HepG2 (cell line): ENCODE results near the gene MORC4. TPM values are rescaled to one million over a fixed set of nuclear protein-coding genes. Genes with fewer than 3 reads are reported as not detected.

ENCODE experiments used
- ATAC-seq: fragments of 200-7000 bp; cut with Tn5 transposase; 3 replicates; pipeline ENCODE4 v1.9.1; 2020; ENCODE audit warnings: mild to moderate bottlenecking, moderate library complexity
- BruUV-seq: library from RNA; stranded (reverse); fragments of 400-500 nt; replicated peaks from 2 replicates; lab custom pipeline; 2021; lab: Mats Ljungman, UMichigan
- CTCF ChIA-PET: fragments of 300-600 bp; formaldehyde crosslinking; extraction: SDS; loops from one replicate; lab custom pipeline; 2021; ENCODE audit warnings: low total read pairs, inconsistent platforms, low intra/inter-chr PET ratio; lab: Yijun Ruan, JAX
- POLR2A ChIA-PET: fragments of 350-600 bp; sonication (Branson Sonifier 250); formaldehyde crosslinking; loops from one replicate; lab custom pipeline; 2020; ENCODE audit warnings: antibody characterized with exemption, inconsistent platforms; lab: Yijun Ruan, JAX
- DNase-seq: peaks from one replicate; pipeline ENCODE4 v3.0.0-alpha.2; 2015; ENCODE audit warnings: low spot score
- FAIRE-seq: peaks from 3 replicates; lab custom pipeline; 2011; peaks lifted over from hg19 to GRCh38; lab: Jason Lieb, UNC
- H2AFZ ChIP-seq: one replicate; pipeline ENCODE4 v1.6.1; 2011; ENCODE audit warnings: low read length, inconsistent platforms
- H3K27ac ChIP-seq: fragments of 300-600 bp; 3 replicates; pipeline ENCODE4 v1.8.0; 2011; ENCODE audit warnings: mixed run types, mild to moderate bottlenecking, mixed read lengths, low read length, inconsistent platforms; ENCODE audit not compliant: insufficient read depth; ENCODE audit errors: extremely low read length
- H3K27me3 ChIP-seq, 2 experiments: fragments of 200-600 bp in 1 of 2; 2 replicates in 1 of 2; 3 replicates in 1 of 2; pipeline versions ENCODE4 v1.6.0 to v1.8.0; 2011; ENCODE audit warnings: low read length in 2 of 2, mild to moderate bottlenecking in 2 of 2, moderate library complexity in 2 of 2, inconsistent platforms in 1 of 2; ENCODE audit not compliant: insufficient read depth in 2 of 2, control insufficient read depth in 1 of 2
- H3K36me3 ChIP-seq, 2 experiments: fragments of 200-600 bp in 1 of 2; replicated peaks in 1 of 2; 2 replicates in 1 of 2; 3 replicates in 1 of 2; pipeline versions ENCODE4 v1.5.1 to v1.8.0; 2011; ENCODE audit warnings: low read length in 2 of 2, inconsistent platforms in 1 of 2; ENCODE audit not compliant: insufficient read depth in 2 of 2, control insufficient read depth in 1 of 2
- H3K4me1 ChIP-seq: 2 replicates; pipeline ENCODE4 v1.5.1; 2012; ENCODE audit warnings: low read length, inconsistent platforms; ENCODE audit not compliant: insufficient read depth
- H3K4me2 ChIP-seq: 2 replicates; pipeline ENCODE4 v1.6.0; 2011; ENCODE audit warnings: low read depth, low read length, inconsistent platforms
- H3K4me3 ChIP-seq, 3 experiments: fragments of 200-600 bp in 1 of 3; sonication (generic), shearing (Covaris generic) in 1 of 3; replicated peaks in 1 of 3; 2 replicates each; pipeline ENCODE4 v1.5.1; 2011 to 2016; ENCODE audit warnings: low read length in 3 of 3, inconsistent platforms in 2 of 3, low read depth in 2 of 3, mild to moderate bottlenecking in 2 of 3, control low read depth in 1 of 3, mixed read lengths in 1 of 3; ENCODE audit not compliant: insufficient read depth in 1 of 3
- H3K79me2 ChIP-seq: one replicate; pipeline ENCODE4 v1.6.1; 2011; ENCODE audit warnings: low read length, inconsistent platforms; ENCODE audit not compliant: insufficient read depth
- H3K9ac ChIP-seq: 2 replicates; pipeline ENCODE4 v1.6.0; 2011; ENCODE audit warnings: mild to moderate bottlenecking, low read depth, low read length, inconsistent platforms; ENCODE audit not compliant: insufficient read depth
- H3K9me3 ChIP-seq: 2 replicates; pipeline ENCODE4 v1.5.1; 2012; ENCODE audit warnings: mild to moderate bottlenecking, low read length
- H4K20me1 ChIP-seq: 2 replicates; pipeline ENCODE4 v1.6.0; 2011; ENCODE audit warnings: inconsistent platforms, mild to moderate bottlenecking, low read length, moderate library complexity; ENCODE audit not compliant: insufficient read depth
- BRD4 ChIP-seq: sonication (generic); formaldehyde crosslinking; IDR thresholded peaks from 2 replicates; pipeline ENCODE4 v1.4.0; 2020; ENCODE audit warnings: missing genetic modification reagents
- FOSL1 ChIP-seq: sonication (generic); formaldehyde crosslinking; IDR thresholded peaks from 2 replicates; pipeline ENCODE4 v1.9.0; 2021; ENCODE audit warnings: missing genetic modification reagents, borderline replicate concordance
- FOXO1 ChIP-seq: sonication (generic); formaldehyde crosslinking; IDR thresholded peaks from 2 replicates; pipeline ENCODE4 v1.4.0; 2020; ENCODE audit warnings: missing genetic modification reagents
- HNRNPH1 ChIP-seq: fragments of 200-400 bp; formaldehyde crosslinking; optimal IDR thresholded peaks from 2 replicates; pipeline ENCODE3; 2017; ENCODE audit warnings: mild to moderate bottlenecking, low read depth, low read length
- MYNN ChIP-seq: sonication (generic); formaldehyde crosslinking; IDR thresholded peaks from 2 replicates; pipeline ENCODE4 v1.4.0; 2020; ENCODE audit warnings: mild to moderate bottlenecking, low read depth, missing genetic modification reagents
- ZNF264 ChIP-seq: sonication (generic); formaldehyde crosslinking; IDR thresholded peaks from 2 replicates; pipeline ENCODE4 v1.4.0; 2020; ENCODE audit warnings: missing genetic modification reagents
- ZNF451 ChIP-seq: sonication (generic); formaldehyde crosslinking; IDR thresholded peaks from 2 replicates; pipeline ENCODE4 v1.5.0; 2020; ENCODE audit warnings: mild to moderate bottlenecking, missing genetic modification reagents
- ZNF766 ChIP-seq: sonication (generic); formaldehyde crosslinking; IDR thresholded peaks from 2 replicates; pipeline ENCODE4 v1.5.0; 2020; ENCODE audit warnings: missing genetic modification reagents, borderline replicate concordance
- WGBS: methylation state at CpG from one replicate; pipeline ENCODE4 v1.1.6; 2017; ENCODE audit warnings: low lambda C conversion rate; 5-methylcytosine and 5-hydroxymethylcytosine counted together
- in situ Hi-C: cut with HindIII; loops from 2 replicates; pipeline ENCODE4 v1.10.0; 2017; ENCODE audit warnings: low pct_unique_long_range_greater_than_20kb; ENCODE audit not compliant: extremely low pct_ligation_motif_present
- intact Hi-C: fragments of 100-400 bp; cut with micrococcal nuclease; formaldehyde crosslinking; loops from one replicate; pipeline ENCODE4 v1.10.0; 2022; ENCODE audit not compliant: unreplicated experiment
- polyA plus RNA-seq, 8 experiments: library from polyadenylated mRNA; depleted of rRNA in 3 of 8; stranded (reverse) in 7 of 8; unstranded in 1 of 8; fragments of >200 nt; fragmentation: Illumina TruSeq in 4 of 8; extraction: Trizol in 4 of 8; gene quantifications; 2 replicates each; pipeline versions ENCODE4 v1.2.1 to v1.2.3, GENCODE V29; 2011 to 2016; ENCODE audit warnings: low read depth in 4 of 8, missing spikeins in 1 of 8, mixed read lengths in 1 of 8; ENCODE audit not compliant: insufficient read depth in 1 of 8
- total RNA-seq, 5 experiments: library from RNA; depleted of rRNA; stranded (reverse); fragments of >200 nt; fragmentation: Illumina TruSeq; extraction: Trizol; gene quantifications; 2 replicates each; pipeline ENCODE4 v1.2.3, GENCODE V29; 2016; ENCODE audit warnings: low read depth in 1 of 5
- TF ChIP-seq, protein P1 (sequence below): sonication (generic); formaldehyde crosslinking; IDR thresholded peaks from 2 replicates; pipeline ENCODE4 v1.5.0; 2020; ENCODE audit warnings: mild to moderate bottlenecking, low read depth, missing genetic modification reagents, borderline replicate concordance
- TF ChIP-seq, protein P2 (sequence below): IDR thresholded peaks from 2 replicates; pipeline ENCODE4 v1.6.1; 2016; ENCODE audit warnings: missing compliant biosample characterization, missing genetic modification reagents, borderline replicate concordance
- TF ChIP-seq, protein P3 (sequence below): sonication (generic); formaldehyde crosslinking; IDR thresholded peaks from 2 replicates; pipeline ENCODE4 v1.4.0; 2020; ENCODE audit warnings: missing genetic modification reagents, mild to moderate bottlenecking, borderline replicate concordance
- TF ChIP-seq, protein P4 (sequence below): sonication (generic); formaldehyde crosslinking; IDR thresholded peaks from 2 replicates; pipeline ENCODE4 v1.4.0; 2020; ENCODE audit warnings: mild to moderate bottlenecking, missing genetic modification reagents

Gene MORC4
- total and polyA plus RNA-seq, 2 of the 13 experiments (the other 11 are each of a cell fraction or from before 2014, with no cell fraction given): 7.3 to 17.6 TPM

DNA sequence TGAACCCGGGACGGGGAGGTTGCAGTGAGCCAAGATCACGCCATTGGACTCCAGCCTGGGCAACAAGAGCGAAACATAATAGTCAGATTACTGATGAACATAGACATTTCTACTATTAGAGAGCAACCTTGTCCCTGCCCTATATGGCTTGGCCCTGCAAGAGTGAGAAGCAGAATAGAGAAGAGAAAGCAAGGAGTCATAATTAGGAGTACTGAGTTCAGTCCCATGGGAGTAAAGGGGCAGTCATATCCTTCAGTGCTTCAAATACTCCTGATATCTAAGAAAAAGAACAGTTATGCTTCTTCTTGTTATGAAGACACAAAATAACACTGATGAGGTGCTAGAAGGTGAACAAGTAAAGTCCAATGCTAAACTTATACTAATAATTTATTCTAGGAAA, 46.0 kb downstream of the MORC4 start:
- no peak overlapping the region for H3K4me2 ChIP-seq
- H3K4me1 ChIP-seq: peaks cover 60% of the 10 kb centered on the region
- no peak overlapping the region for H3K4me3 ChIP-seq
- no peak for FAIRE-seq
- peaks cover 0 to 5% of the 10 kb centered on the region in 2 experiments; a peak in 2 of 5 replicates for H3K36me3 ChIP-seq
- H4K20me1 ChIP-seq: no peaks in the 10 kb centered on the region
- intact Hi-C loops: loop anchor here (2.0 kb wide), 1 partner anchor 21 kb away; no protein-coding TSS in a partner anchor
- no peaks in the 10 kb centered on the region for H3K9me3 ChIP-seq
- no peaks in the 10 kb centered on the region for H3K79me2 ChIP-seq
- no peak overlapping the region for H2AFZ ChIP-seq
- ATAC-seq: no peak
- H3K9ac ChIP-seq: no peak overlapping the region
- ChIA-PET POLR2A (interaction anchor here (1.7 to 2.1 kb wide), 2 partner anchors 21 to 53 kb away, joined by 11 to 12 read pairs; partner anchors contain the start of gene RIPPLY1), CTCF (interaction anchor here (2.9 kb wide), 1 partner anchor 55 kb away, joined by 9 read pairs; no protein-coding TSS in a partner anchor)
- in situ Hi-C loops: no loop called here
- 100% methylated on average over 4 of the region's 4 CpGs for WGBS
- no peaks in the 10 kb centered on the region for H3K27me3 ChIP-seq
- BruUV-seq: no TSS peak
- H3K27ac ChIP-seq: peak overlapping the region; percentile 79
- DNase-seq: no peak
- TF ChIP-seq, protein P1, sequence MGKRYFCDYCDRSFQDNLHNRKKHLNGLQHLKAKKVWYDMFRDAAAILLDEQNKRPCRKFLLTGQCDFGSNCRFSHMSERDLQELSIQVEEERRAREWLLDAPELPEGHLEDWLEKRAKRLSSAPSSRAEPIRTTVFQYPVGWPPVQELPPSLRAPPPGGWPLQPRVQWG (CRISPR knock-in tag): no peak
- no peak for TF ChIP-seq ZNF264 (CRISPR knock-in tag)
- no peak for TF ChIP-seq HNRNPH1
- TF ChIP-seq, protein P2, sequence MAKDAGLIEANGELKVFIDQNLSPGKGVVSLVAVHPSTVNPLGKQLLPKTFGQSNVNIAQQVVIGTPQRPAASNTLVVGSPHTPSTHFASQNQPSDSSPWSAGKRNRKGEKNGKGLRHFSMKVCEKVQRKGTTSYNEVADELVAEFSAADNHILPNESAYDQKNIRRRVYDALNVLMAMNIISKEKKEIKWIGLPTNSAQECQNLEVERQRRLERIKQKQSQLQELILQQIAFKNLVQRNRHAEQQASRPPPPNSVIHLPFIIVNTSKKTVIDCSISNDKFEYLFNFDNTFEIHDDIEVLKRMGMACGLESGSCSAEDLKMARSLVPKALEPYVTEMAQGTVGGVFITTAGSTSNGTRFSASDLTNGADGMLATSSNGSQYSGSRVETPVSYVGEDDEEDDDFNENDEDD (CRISPR knock-in tag): no peak
- TF ChIP-seq FOXO1 (CRISPR knock-in tag): no peak
- no peak for TF ChIP-seq ZNF451
- no peak for TF ChIP-seq ZNF766 (CRISPR knock-in tag)
- TF ChIP-seq, protein P3, sequence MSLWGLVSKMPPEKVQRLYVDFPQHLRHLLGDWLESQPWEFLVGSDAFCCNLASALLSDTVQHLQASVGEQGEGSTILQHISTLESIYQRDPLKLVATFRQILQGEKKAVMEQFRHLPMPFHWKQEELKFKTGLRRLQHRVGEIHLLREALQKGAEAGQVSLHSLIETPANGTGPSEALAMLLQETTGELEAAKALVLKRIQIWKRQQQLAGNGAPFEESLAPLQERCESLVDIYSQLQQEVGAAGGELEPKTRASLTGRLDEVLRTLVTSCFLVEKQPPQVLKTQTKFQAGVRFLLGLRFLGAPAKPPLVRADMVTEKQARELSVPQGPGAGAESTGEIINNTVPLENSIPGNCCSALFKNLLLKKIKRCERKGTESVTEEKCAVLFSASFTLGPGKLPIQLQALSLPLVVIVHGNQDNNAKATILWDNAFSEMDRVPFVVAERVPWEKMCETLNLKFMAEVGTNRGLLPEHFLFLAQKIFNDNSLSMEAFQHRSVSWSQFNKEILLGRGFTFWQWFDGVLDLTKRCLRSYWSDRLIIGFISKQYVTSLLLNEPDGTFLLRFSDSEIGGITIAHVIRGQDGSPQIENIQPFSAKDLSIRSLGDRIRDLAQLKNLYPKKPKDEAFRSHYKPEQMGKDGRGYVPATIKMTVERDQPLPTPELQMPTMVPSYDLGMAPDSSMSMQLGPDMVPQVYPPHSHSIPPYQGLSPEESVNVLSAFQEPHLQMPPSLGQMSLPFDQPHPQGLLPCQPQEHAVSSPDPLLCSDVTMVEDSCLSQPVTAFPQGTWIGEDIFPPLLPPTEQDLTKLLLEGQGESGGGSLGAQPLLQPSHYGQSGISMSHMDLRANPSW (CRISPR knock-in tag): no peak
- TF ChIP-seq FOSL1: no peak
- TF ChIP-seq BRD4 (CRISPR knock-in tag): no peak
- TF ChIP-seq, protein P4, sequence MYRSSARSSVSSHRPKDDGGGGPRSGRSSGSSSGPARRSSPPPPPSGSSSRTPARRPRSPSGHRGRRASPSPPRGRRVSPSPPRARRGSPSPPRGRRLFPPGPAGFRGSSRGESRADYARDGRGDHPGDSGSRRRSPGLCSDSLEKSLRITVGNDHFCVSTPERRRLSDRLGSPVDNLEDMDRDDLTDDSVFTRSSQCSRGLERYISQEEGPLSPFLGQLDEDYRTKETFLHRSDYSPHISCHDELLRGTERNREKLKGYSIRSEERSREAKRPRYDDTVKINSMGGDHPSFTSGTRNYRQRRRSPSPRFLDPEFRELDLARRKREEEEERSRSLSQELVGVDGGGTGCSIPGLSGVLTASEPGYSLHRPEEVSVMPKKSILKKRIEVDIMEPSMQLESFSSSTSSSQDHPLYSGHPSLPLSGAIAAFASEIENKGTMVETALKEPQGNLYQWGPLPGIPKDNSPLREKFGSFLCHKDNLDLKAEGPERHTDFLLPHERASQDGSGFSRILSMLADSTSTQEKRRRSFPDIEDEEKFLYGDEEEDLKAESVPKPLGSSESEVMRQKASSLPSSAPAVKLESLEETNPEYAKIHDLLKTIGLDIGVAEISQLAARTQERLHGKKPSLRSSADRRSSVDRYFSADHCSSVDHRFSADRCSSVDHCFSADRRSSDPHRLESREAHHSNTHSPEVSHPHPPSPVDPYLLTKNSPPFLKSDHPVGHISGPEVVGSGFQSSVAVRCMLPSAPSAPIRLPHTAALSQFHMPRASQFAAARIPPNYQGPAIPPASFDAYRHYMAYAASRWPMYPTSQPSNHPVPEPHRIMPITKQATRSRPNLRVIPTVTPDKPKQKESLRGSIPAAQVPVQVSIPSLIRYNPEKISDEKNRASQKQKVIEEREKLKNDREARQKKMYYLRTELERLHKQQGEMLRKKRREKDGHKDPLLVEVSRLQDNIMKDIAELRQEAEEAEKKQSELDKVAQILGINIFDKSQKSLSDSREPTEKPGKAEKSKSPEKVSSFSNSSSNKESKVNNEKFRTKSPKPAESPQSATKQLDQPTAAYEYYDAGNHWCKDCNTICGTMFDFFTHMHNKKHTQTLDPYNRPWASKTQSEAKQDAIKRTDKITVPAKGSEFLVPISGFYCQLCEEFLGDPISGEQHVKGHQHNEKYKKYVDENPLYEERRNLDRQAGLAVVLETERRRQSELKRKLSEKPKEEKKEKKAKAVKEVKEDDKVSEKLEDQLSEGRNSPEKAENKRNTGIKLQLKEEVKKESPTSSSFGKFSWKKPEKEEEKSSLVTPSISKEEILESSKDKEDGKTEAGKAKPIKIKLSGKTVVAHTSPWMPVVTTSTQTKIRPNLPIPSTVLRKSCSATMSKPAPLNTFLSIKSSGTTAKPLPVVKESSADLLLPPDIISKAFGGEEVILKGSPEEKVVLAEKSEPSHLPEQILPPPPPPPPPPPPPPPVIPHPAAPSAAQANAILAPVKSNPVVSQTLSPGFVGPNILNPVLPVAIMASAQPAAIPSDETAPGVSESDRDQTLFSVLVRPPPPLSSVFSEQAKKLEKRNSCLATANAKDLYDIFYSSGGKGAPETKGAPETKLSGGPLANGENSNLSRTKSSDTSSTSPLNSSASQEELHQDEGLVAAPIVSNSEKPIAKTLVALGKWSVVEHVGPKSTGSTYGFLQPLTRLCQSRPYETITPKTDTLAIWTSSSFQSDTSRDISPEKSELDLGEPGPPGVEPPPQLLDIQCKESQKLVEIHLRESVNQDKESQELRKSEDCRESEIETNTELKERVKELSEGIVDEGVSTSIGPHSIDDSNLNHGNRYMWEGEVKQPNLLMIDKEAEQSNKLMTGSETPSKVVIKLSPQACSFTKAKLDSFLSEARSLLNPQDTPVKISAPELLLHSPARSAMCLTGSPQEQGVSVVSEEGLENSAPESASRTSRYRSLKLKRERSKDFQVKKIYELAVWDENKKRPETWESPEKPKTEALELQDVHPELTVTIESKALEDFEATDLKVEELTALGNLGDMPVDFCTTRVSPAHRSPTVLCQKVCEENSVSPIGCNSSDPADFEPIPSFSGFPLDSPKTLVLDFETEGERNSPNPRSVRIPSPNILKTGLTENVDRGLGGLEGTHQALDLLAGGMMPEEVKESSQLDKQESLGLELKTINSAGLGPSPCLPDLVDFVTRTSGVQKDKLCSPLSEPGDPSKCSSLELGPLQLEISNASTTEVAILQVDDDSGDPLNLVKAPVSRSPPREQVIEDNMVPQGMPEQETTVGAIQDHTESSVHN (CRISPR knock-in tag): no peak
- no peak for TF ChIP-seq MYNN (CRISPR knock-in tag)
